Right renal cortex interstitium (tissue), 3 donors: ENCODE results near the gene ADORA3. TPM values are rescaled to one million over a fixed set of nuclear protein-coding genes. Genes with fewer than 3 reads are reported as not detected.

Source experiments
- DNase-seq, 3 donors: peaks; one replicate each; pipeline ENCODE4 v3.0.0-alpha.2; 2013; ENCODE audit warnings: low read depth in 3 of 3, low spot score in 2 of 3
- polyA plus RNA-seq, 3 donors: library from polyadenylated mRNA; unstranded; fragments of 120-200 nt; gene quantifications; one replicate each; pipeline ENCODE4 v1.2.1, GENCODE V29; 2013; ENCODE audit not compliant: insufficient read length in 3 of 3

The ADORA3 gene
- polyA plus RNA-seq, 3 donors, result 0.44 to 0.89 (median 0.55) TPM

GRCh38 chr1:111509997-111510375 is 6.6 kb upstream of the ADORA3 start:
- DNase-seq, result no peak

GRCh38 chr1:111507411-111508201 is 4.2 kb upstream of the ADORA3 start:
- DNase-seq, result peak in 1 of 3 donors; percentile 36

- no peak for DNase-seq
Measured at GRCh38 chr1:111506561-111506960, 3.1 kb upstream of the ADORA3 start.

GRCh38 chr1:111505641-111506119 is 2.2 kb upstream of the ADORA3 start:
- DNase-seq, result no peak

GRCh38 chr1:111504097-111504496 is 664 bp upstream of the ADORA3 start:
- no peak for DNase-seq

- no peak for DNase-seq
Measured at GRCh38 chr1:111501645-111502044, 1.8 kb downstream of the ADORA3 start.

- DNase-seq, result no peak
Measured at GRCh38 chr1:111499026-111499785, 4.2 kb downstream of the ADORA3 start.

GRCh38 chr1:111497592-111497991 is 5.8 kb downstream of the ADORA3 start:
- no peak for DNase-seq

GRCh38 chr1:111496398-111496797 is 7.0 kb downstream of the ADORA3 start:
- no peak for DNase-seq

- no peak for DNase-seq
Measured at GRCh38 chr1:111491070-111491469, 12.4 kb downstream of the ADORA3 start.

GRCh38 chr1:111490220-111490619 is 13.2 kb downstream of the ADORA3 start:
- no peak for DNase-seq

GRCh38 chr1:111489604-111490003 is 13.8 kb downstream of the ADORA3 start:
- no peak for DNase-seq

- DNase-seq, result no peak
Measured at GRCh38 chr1:111488669-111489068, 14.8 kb downstream of the ADORA3 start.

- DNase-seq, result no peak
Measured at GRCh38 chr1:111487133-111487532, 16.3 kb downstream of the ADORA3 start.

- DNase-seq, result no peak
Measured at GRCh38 chr1:111486431-111486830, 17.0 kb downstream of the ADORA3 start.

GRCh38 chr1:111484391-111485026 is 18.9 kb downstream of the ADORA3 start:
- DNase-seq, result no peak

- no peak for DNase-seq
Measured at GRCh38 chr1:111483876-111484275, 19.6 kb downstream of the ADORA3 start.

GRCh38 chr1:111483166-111483565 is 20.3 kb downstream of the ADORA3 start:
- DNase-seq, result no peak

- DNase-seq, result peak; percentile 33 to 52 (median 42)
Measured at GRCh38 chr1:111481387-111482221, 21.8 kb downstream of the ADORA3 start.

- no peak for DNase-seq
Measured at GRCh38 chr1:111480674-111481073, 22.8 kb downstream of the ADORA3 start.
